Activated naive CD4-positive, alpha-beta T cell treated with anti-CD3 and anti-CD28 coated beads, Interleukin-2, amount 50 U/mL, for 72 hours (primary cell): Measurements from ENCODE around the gene REELD1. TPM values are rescaled to one million over a fixed set of nuclear protein-coding genes. Genes with fewer than 3 reads are reported as not detected.

ENCODE experiments used
- ATAC-seq, 2 donors: fragments of 150-1000 bp; cut with Tn5 transposase; 2 replicates each; pipeline ENCODE4 v1.10.0; 2021; ENCODE audit warnings: mild to moderate bottlenecking in 2 of 2, moderate library complexity in 2 of 2
- DNase-seq, 2 donors: peaks; one replicate each; pipeline ENCODE4 v3.0.0; 2021 to 2022; ENCODE audit warnings: low spot score in 2 of 2
- H3K27ac Mint-ChIP-seq, 2 donors: one replicate each; pipeline ENCODE4 v1.8.0; 2022; ENCODE audit warnings: mild to moderate bottlenecking in 2 of 2, mixed read lengths in 2 of 2
- H3K36me3 Mint-ChIP-seq, 2 donors: one replicate each; pipeline ENCODE4 v1.8.0; 2022; ENCODE audit warnings: mixed read lengths in 2 of 2
- H3K9me3 Mint-ChIP-seq, 2 donors: one replicate each; pipeline ENCODE4 v1.8.0; 2022; ENCODE audit warnings: mixed read lengths in 2 of 2
- total RNA-seq, 2 donors: library from RNA; stranded (reverse); gene quantifications; one replicate each; pipeline ENCODE4 v1.2.3, GENCODE V29; 2022

Gene REELD1
- total RNA-seq: under 1 TPM in 1 of 2 donors, not detected in 1; 0.16 TPM

GRCh38 chr4:146214238-146214637 lies at the start of gene REELD1:
Gene REELD1 (plus strand): TSS chr4:146214538. CDS start chr4:146216953, 2,415 bp downstream.
- H3K27ac Mint-ChIP-seq: no peak within 1 kb of the TSS
- no peaks in the 10 kb centered on the region for H3K36me3 Mint-ChIP-seq
- ATAC-seq: no peak
- no peaks in the 10 kb centered on the region for H3K9me3 Mint-ChIP-seq
- DNase-seq: no peak

- H3K27ac Mint-ChIP-seq: no peak overlapping the region
- DNase-seq (no peak), ATAC-seq (no peak)
- H3K36me3 Mint-ChIP-seq: peaks cover 11 to 14% of the 10 kb centered on the region in 2 donors
- H3K9me3 Mint-ChIP-seq: peaks cover 0 to 4% of the 10 kb centered on the region in 2 donors
Measured at GRCh38 chr4:146165221-146165620, 49.1 kb upstream of the REELD1 start.

- H3K9me3 Mint-ChIP-seq: peaks cover 0 to 4% of the 10 kb centered on the region in 2 donors
- H3K27ac Mint-ChIP-seq: no peak overlapping the region
- peaks cover 5 to 9% of the 10 kb centered on the region in 2 donors for H3K36me3 Mint-ChIP-seq
- no peak for DNase-seq
- ATAC-seq: peak in 1 of 2 donors; percentile 32
Measured at GRCh38 chr4:146165840-146166239, 48.5 kb upstream of the REELD1 start.

GRCh38 chr4:146170149-146170548 lies 44.2 kb upstream of the REELD1 start:
- DNase-seq: no peak
- no peak for ATAC-seq
- Mint-ChIP-seq H3K36me3 (no peaks in the 10 kb centered on the region), H3K9me3 (no peaks in the 10 kb centered on the region), H3K27ac (no peak overlapping the region)

GRCh38 chr4:146175541-146176453 lies 38.5 kb upstream of the REELD1 start, which contains the start of gene LSM6:
Gene LSM6 (plus strand): TSS chr4:146175718. CDS start chr4:146182922, 7,204 bp downstream.
- Mint-ChIP-seq H3K27ac (peak within 1 kb of the TSS; percentile 94 to 95), H3K36me3 (peaks cover 0 to 4% of the 10 kb centered on the region in 2 donors), H3K9me3 (no peaks in the 10 kb centered on the region)
- ATAC-seq (peak; percentile 94 to 95), DNase-seq (peak; percentile 80 to 87)

GRCh38 chr4:146176891-146177290 lies 37.4 kb upstream of the REELD1 start:
- ATAC-seq: no peak
- no peak for DNase-seq
- Mint-ChIP-seq H3K36me3 (peaks cover 0 to 4% of the 10 kb centered on the region in 2 donors), H3K9me3 (no peaks in the 10 kb centered on the region), H3K27ac (peak overlapping the region; percentile 94 to 95)

GRCh38 chr4:146178126-146178525 lies 36.2 kb upstream of the REELD1 start:
- H3K9me3 Mint-ChIP-seq: no peaks in the 10 kb centered on the region
- H3K36me3 Mint-ChIP-seq: peaks cover 4 to 5% of the 10 kb centered on the region in 2 donors
- H3K27ac Mint-ChIP-seq: no peak overlapping the region
- ATAC-seq: no peak
- DNase-seq: no peak

GRCh38 chr4:146179784-146180370 lies 34.5 kb upstream of the REELD1 start:
- ATAC-seq (no peak), DNase-seq (no peak)
- H3K36me3 Mint-ChIP-seq: peaks cover 4 to 7% of the 10 kb centered on the region in 2 donors

GRCh38 chr4:146182443-146182842 lies 31.9 kb upstream of the REELD1 start:
- Mint-ChIP-seq H3K27ac (peak overlapping the region in 1 of 2 donors; percentile 9), H3K9me3 (no peaks in the 10 kb centered on the region)
- ATAC-seq: peak; percentile 28 to 48

More at GRCh38 chr4:146179784-146180370, 34.5 kb upstream of the REELD1 start:
- Mint-ChIP-seq H3K9me3 (no peaks in the 10 kb centered on the region), H3K27ac (no peak overlapping the region)

GRCh38 chr4:146183209-146183608 lies 31.1 kb upstream of the REELD1 start:
- Mint-ChIP-seq H3K36me3 (peaks cover 0 to 17% of the 10 kb centered on the region in 2 donors), H3K27ac (no peak overlapping the region), H3K9me3 (no peaks in the 10 kb centered on the region)
- ATAC-seq (no peak), DNase-seq (no peak)

More at GRCh38 chr4:146182443-146182842, 31.9 kb upstream of the REELD1 start:
- H3K36me3 Mint-ChIP-seq: peaks cover 0 to 17% of the 10 kb centered on the region in 2 donors
- no peak for DNase-seq

GRCh38 chr4:146186041-146186440 lies 28.3 kb upstream of the REELD1 start:
- H3K9me3 Mint-ChIP-seq: no peaks in the 10 kb centered on the region
- peaks cover 0 to 31% of the 10 kb centered on the region in 2 donors for H3K36me3 Mint-ChIP-seq
- H3K27ac Mint-ChIP-seq: peak overlapping the region in 1 of 2 donors; percentile 68
- DNase-seq (no peak), ATAC-seq (no peak)

- Mint-ChIP-seq H3K27ac (no peak overlapping the region), H3K9me3 (no peaks in the 10 kb centered on the region), H3K36me3 (peaks cover 5 to 36% of the 10 kb centered on the region in 2 donors)
- ATAC-seq (no peak), DNase-seq (no peak)
Measured at GRCh38 chr4:146186596-146186995, 27.7 kb upstream of the REELD1 start.

GRCh38 chr4:146190456-146190855 lies 23.9 kb upstream of the REELD1 start:
- Mint-ChIP-seq H3K27ac (no peak overlapping the region), H3K36me3 (peaks cover 5 to 38% of the 10 kb centered on the region in 2 donors)

GRCh38 chr4:146191766-146192458 lies 22.4 kb upstream of the REELD1 start:
- no peak for ATAC-seq
- no peak overlapping the region for H3K27ac Mint-ChIP-seq
- peaks cover 5 to 32% of the 10 kb centered on the region in 2 donors for H3K36me3 Mint-ChIP-seq
- no peak for DNase-seq
- no peaks in the 10 kb centered on the region for H3K9me3 Mint-ChIP-seq

More at GRCh38 chr4:146190456-146190855, 23.9 kb upstream of the REELD1 start:
- ATAC-seq (no peak), DNase-seq (no peak)
- H3K9me3 Mint-ChIP-seq: no peaks in the 10 kb centered on the region

- peaks cover 5 to 24% of the 10 kb centered on the region in 2 donors for H3K36me3 Mint-ChIP-seq
- H3K27ac Mint-ChIP-seq: peak overlapping the region in 1 of 2 donors; percentile 29
- DNase-seq: no peak
- peak; percentile 57 to 64 for ATAC-seq
- H3K9me3 Mint-ChIP-seq: no peaks in the 10 kb centered on the region
Measured at GRCh38 chr4:146193628-146194027, 20.7 kb upstream of the REELD1 start.

- H3K9me3 Mint-ChIP-seq: no peaks in the 10 kb centered on the region
- no peak overlapping the region for H3K27ac Mint-ChIP-seq
- peaks cover 5 to 18% of the 10 kb centered on the region in 2 donors for H3K36me3 Mint-ChIP-seq
- DNase-seq: no peak
- no peak for ATAC-seq
Measured at GRCh38 chr4:146194212-146194611, 20.1 kb upstream of the REELD1 start.
